RWPE2 (cell line): ENCODE measurements around the gene INO80E.
A peak's percentile ranks its signal among the peaks of the same experiment; 100 is the strongest.

Experiments used
- ATAC-seq: fragments of 200-7000 bp; cut with Tn5 transposase; 3 replicates; pipeline ENCODE4 v1.9.1; 2021; ENCODE audit warnings: low read depth
- DNase-seq: peaks from one replicate; pipeline ENCODE4 v3.0.0-alpha.2; 2020; ENCODE audit warnings: low spot score
- H3K27ac ChIP-seq: fragments of 450-650 bp; 2 replicates; pipeline ENCODE4 v1.5.1; 2017; ENCODE audit warnings: mild to moderate bottlenecking; ENCODE audit not compliant: poor library complexity, severe bottlenecking
- H3K27me3 ChIP-seq: fragments of 250-450 bp; sonication (Bioruptor Pico); 2 replicates; pipeline ENCODE4 v1.5.1; 2021; ENCODE audit warnings: mild to moderate bottlenecking, moderate library complexity; ENCODE audit not compliant: insufficient read depth, poor library complexity, severe bottlenecking
- H3K36me3 ChIP-seq: fragments of 250-450 bp; sonication (Bioruptor Pico); 2 replicates; pipeline ENCODE4 v1.5.1; 2020; ENCODE audit warnings: low read depth, mild to moderate bottlenecking, moderate library complexity
- H3K4me1 ChIP-seq: fragments of 250-450 bp; sonication (Bioruptor Pico); 2 replicates; pipeline ENCODE4 v1.5.1; 2021; ENCODE audit warnings: mild to moderate bottlenecking, moderate library complexity; ENCODE audit not compliant: insufficient read depth, poor library complexity, severe bottlenecking
- H3K4me3 ChIP-seq: fragments of 250-450 bp; sonication (Bioruptor Pico); 2 replicates; pipeline ENCODE4 v1.5.1; 2021; ENCODE audit warnings: mild to moderate bottlenecking, moderate library complexity; ENCODE audit not compliant: severe bottlenecking
- H3K9me3 ChIP-seq: fragments of 250-450 bp; sonication (Bioruptor Pico); 2 replicates; pipeline ENCODE4 v1.5.1; 2021; ENCODE audit warnings: mild to moderate bottlenecking, moderate library complexity; ENCODE audit not compliant: severe bottlenecking
- TF ChIP-seq, protein P1 (sequence below): fragments of 450-650 bp; IDR thresholded peaks from one replicate; pipeline ENCODE4 v1.5.1; 2017; ENCODE audit warnings: mild to moderate bottlenecking, moderate library complexity; ENCODE audit not compliant: poor library complexity, severe bottlenecking

The INO80E gene

GRCh38 chr16:30000735-30001631 lies 4.9 kb downstream of the INO80E start:
- no peak overlapping the region for H3K27ac ChIP-seq
- H3K36me3 ChIP-seq: peaks cover 8% of the 10 kb centered on the region
- ATAC-seq (no peak), DNase-seq (no peak)
- no peaks in the 10 kb centered on the region for H3K9me3 ChIP-seq
- TF ChIP-seq, protein P1, sequence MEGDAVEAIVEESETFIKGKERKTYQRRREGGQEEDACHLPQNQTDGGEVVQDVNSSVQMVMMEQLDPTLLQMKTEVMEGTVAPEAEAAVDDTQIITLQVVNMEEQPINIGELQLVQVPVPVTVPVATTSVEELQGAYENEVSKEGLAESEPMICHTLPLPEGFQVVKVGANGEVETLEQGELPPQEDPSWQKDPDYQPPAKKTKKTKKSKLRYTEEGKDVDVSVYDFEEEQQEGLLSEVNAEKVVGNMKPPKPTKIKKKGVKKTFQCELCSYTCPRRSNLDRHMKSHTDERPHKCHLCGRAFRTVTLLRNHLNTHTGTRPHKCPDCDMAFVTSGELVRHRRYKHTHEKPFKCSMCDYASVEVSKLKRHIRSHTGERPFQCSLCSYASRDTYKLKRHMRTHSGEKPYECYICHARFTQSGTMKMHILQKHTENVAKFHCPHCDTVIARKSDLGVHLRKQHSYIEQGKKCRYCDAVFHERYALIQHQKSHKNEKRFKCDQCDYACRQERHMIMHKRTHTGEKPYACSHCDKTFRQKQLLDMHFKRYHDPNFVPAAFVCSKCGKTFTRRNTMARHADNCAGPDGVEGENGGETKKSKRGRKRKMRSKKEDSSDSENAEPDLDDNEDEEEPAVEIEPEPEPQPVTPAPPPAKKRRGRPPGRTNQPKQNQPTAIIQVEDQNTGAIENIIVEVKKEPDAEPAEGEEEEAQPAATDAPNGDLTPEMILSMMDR: no peak
- no peaks in the 10 kb centered on the region for H3K4me1 ChIP-seq
- no peaks in the 10 kb centered on the region for H3K27me3 ChIP-seq
- no peak overlapping the region for H3K4me3 ChIP-seq

DNA sequence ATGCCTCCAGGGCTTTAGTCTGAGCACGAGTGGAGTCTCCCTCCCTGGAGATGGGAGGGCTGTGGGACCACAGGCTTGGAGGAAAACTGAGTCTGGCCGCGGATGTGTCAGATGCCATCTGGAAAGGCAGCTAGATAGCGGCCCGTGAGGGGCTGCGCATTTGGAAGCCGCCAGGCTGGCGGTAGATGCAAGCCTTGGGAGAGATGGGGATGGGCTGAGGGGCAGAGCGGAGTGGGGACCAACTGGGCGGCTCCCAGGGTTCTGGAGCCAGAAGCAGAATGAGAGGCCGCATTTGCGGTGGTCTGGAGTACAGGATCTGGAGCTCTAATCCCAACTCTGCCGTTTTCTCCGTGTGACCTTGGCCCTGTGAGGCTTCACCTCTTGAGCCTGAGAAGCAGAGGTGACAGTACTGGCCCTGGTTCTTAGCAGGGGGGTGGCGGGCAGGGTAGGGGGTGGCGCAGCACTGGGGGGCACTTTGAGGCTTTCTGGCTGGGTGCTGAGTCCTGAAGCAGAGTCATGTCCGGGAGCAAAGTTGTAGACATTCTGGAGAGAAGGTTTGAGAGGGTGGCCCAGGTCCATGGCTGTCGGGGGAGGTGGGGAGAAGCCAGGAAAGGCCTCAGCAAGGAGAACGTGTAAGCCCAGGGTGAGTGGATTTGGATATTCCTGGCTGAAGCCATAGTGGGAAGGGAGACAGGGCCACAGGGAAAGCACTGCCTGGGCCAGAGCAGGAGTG lies 6.7 kb downstream of the INO80E start:
- no peaks in the 10 kb centered on the region for H3K4me1 ChIP-seq
- DNase-seq (no peak), ATAC-seq (no peak)
- TF ChIP-seq, protein P1: no peak
- no peak overlapping the region for H3K4me3 ChIP-seq
- no peak overlapping the region for H3K27ac ChIP-seq
- H3K36me3 ChIP-seq: peaks cover 8% of the 10 kb centered on the region
- no peaks in the 10 kb centered on the region for H3K9me3 ChIP-seq
- H3K27me3 ChIP-seq: no peaks in the 10 kb centered on the region

DNA sequence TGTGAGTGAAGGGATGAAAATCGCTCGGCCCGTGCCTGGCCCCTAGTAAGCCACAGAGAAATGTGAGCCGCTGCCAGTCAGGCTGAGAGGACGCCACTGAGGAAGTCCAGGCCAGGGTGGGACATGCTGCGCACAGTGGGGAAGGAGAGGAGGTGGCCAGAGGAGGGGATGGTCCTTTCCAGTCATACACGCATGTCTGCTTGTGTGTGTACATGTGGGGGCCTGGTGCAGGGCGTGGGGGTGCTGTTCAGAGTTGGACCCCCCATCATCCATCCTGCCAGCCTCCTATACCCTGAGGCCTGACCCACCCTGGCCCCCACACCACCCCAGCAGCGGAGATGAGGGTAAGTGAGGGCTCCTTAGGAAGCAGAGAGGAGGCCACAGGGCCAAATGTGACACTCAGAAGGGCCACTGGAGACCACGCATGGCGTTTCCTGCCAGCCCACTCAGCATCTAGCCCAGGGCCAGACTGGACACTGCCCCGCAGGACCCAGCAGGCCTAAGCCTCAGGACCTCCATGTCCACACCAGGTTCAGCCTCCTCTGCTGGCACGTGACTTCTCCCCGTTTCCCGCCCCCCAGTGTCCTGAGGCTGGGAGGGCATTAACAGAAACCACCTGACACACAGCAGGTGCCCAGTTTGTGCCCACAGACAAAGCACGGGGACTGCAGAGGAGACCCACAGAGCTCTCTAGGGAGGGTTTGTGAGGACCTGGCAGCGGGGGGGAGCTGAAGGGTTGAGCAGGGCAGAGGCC lies 7.8 kb downstream of the INO80E start:
- DNase-seq (no peak), ATAC-seq (no peak)
- Histone ChIP-seq H3K4me1 (no peaks in the 10 kb centered on the region), H3K36me3 (peaks cover 5% of the 10 kb centered on the region), H3K4me3 (no peak overlapping the region), H3K27ac (no peak overlapping the region), H3K27me3 (no peaks in the 10 kb centered on the region), H3K9me3 (no peaks in the 10 kb centered on the region)
- TF ChIP-seq, protein P1: no peak

DNA sequence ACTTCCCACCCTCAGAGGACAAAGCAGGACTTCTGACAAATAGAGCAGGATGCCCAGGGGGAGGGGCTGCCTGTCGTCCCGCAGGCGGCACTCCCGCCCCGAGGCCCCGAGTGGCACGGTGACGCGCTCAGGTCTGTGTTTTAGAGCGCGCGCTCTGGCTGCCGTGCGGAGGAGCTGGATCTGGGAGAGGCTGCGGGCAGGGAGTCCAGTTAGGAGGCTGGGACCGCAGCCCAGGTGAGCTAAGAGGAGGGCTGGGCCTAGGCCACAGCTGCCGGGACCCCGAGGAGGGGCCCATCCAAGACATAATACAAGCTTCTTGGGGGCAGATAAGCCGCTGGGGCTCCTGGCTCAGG lies 8.4 kb downstream of the INO80E start:
- TF ChIP-seq, protein P1: no peak
- ATAC-seq (no peak), DNase-seq (peak; percentile 52)
- Histone ChIP-seq H3K4me3 (no peak overlapping the region), H3K36me3 (peaks cover 5% of the 10 kb centered on the region), H3K9me3 (no peaks in the 10 kb centered on the region), H3K27me3 (no peaks in the 10 kb centered on the region), H3K4me1 (no peaks in the 10 kb centered on the region), H3K27ac (no peak overlapping the region)
